HG03108 (cell line): ENCODE measurements around the gene ZNF324.
A peak's percentile ranks its signal among the peaks of the same experiment; 100 is the strongest.
"Not testable (repeated sequence)": the region's sequence is repeated elsewhere in the genome, so short reads cannot be mapped to it uniquely, and the experiment has no call there.

Experiments
- ATAC-seq: cut with Tn5 transposase; IDR thresholded peaks from one replicate; pipeline ENCODE4 v1.9.1; 2021; ENCODE audit warnings: moderate library complexity; ENCODE audit not compliant: unreplicated experiment

Gene ZNF324

GRCh38 chr19:58466760-58467589 lies at the start of gene ZNF324:
Gene ZNF324, plus strand, starts transcription at chr19:58467080. Its CDS starts 2,106 bp downstream, at chr19:58469186.
- ATAC-seq = peak; percentile 91

DNA sequence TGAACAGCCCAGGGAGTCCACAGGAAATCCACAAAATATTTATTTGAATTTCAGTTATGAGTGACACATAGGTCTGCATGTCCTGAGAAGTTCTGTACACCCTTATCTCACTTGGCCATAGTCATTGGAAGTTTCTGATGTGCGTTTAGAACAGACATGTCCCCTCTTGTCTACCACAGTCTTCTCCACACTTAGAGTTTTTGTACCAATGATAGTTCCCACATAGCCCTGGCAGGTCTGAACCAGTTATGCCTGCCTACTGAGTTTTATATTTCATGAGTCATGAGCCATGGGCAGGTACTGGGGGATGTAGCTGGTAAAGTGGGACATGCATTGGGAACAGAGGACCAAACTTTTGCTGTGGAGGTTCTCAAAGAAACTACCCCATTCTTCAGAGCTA lies 38.3 kb upstream of the ZNF324 start:
- no peak for ATAC-seq

- ATAC-seq = no peak
Observed at GRCh38 chr19:58429745-58430144, 37.1 kb upstream of the ZNF324 start.

DNA sequence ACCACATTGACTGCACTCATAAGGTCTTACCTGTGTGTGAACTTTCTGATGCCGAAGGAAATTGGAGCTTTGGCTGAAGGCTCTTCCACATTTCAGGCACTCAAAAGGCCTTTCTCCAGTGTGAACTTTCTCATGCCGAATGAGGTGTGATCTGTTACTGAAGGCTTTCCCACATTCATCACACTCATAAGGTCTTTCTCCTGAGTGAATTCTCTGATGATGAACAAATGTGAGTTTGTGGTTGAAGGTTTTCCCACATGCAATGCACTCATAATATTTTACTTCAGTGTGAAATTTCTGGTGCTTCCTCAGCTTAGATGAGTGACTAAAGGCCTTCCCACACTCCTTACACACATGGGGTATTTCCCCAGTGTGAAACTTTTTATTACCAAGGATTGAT lies 32.7 kb upstream of the ZNF324 start:
- ATAC-seq = no peak

- ATAC-seq = peak; percentile 94
Observed at GRCh38 chr19:58439576-58440554, 27.0 kb upstream of the ZNF324 start, which contains the start of gene ZNF132. Gene ZNF132, minus strand, starts transcription at chr19:58440153. Its CDS starts 332 bp downstream, at chr19:58439821.

- ATAC-seq = no peak
Observed at GRCh38 chr19:58440556-58440955, 26.3 kb upstream of the ZNF324 start.

- not testable (repeated sequence) for ATAC-seq
Observed at GRCh38 chr19:58442986-58443385, 23.9 kb upstream of the ZNF324 start.

DNA sequence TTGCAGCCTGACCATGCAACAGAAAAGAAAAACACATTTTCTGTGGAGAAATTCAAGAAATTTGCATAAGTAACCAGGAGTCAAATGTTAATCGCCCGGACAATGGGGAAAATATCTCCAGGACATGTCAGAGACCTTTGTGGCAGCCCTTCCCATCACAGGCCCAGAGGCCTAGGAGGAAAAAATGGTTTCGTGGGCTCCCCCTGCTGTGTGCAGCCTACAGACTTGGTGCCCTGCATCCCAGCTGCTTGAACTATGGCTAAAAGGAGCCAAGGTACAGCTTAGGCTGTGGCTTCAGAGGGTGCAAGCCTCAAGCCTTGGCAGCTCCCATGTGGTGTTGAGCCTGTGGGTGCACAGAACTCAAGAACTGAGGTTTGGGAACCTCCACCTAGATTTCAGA lies 18.0 kb upstream of the ZNF324 start:
- ATAC-seq = not testable (repeated sequence)

GRCh38 chr19:58449980-58450379 lies 16.9 kb upstream of the ZNF324 start:
- not testable (repeated sequence) for ATAC-seq

GRCh38 chr19:58450856-58451357 lies 16.0 kb upstream of the ZNF324 start:
- no peak for ATAC-seq

- ATAC-seq = peak; percentile 91
Observed at GRCh38 chr19:58451358-58452101, 15.3 kb upstream of the ZNF324 start, which contains the start of gene ZNF324B. Gene ZNF324B, plus strand, starts transcription at chr19:58451622. Its CDS starts 2,080 bp downstream, at chr19:58453702.

- no peak for ATAC-seq
Observed at GRCh38 chr19:58453743-58454142, 13.1 kb upstream of the ZNF324 start.

DNA sequence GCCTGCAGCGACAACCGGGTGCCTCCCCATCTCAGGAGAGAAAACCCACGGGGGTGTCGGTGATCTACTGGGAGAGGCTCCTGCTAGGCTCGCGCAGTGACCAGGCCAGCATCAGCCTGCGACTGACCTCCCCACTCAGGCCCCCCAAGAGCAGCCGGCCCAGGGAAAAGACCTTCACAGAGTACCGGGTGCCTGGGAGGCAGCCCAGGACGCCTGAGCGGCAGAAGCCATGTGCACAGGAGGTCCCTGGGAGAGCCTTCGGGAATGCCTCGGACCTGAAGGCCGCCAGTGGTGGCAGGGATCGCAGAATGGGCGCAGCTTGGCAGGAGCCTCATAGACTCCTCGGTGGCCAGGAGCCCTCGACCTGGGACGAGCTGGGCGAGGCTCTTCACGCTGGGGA lies 11.6 kb upstream of the ZNF324 start:
- no peak for ATAC-seq

DNA sequence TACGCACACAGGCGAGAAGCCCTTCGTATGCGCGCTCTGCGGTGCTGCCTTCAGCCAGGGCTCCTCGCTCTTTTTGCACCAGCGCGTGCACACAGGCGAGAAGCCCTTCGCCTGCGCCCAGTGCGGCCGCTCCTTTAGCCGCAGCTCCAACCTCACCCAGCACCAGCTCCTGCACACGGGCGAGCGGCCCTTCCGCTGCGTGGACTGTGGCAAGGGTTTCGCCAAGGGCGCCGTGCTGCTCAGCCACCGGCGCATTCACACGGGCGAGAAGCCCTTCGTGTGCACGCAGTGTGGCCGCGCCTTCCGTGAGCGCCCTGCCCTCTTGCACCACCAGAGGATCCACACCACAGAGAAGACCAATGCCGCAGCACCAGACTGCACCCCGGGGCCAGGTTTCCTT lies 10.8 kb upstream of the ZNF324 start:
- no peak for ATAC-seq

DNA sequence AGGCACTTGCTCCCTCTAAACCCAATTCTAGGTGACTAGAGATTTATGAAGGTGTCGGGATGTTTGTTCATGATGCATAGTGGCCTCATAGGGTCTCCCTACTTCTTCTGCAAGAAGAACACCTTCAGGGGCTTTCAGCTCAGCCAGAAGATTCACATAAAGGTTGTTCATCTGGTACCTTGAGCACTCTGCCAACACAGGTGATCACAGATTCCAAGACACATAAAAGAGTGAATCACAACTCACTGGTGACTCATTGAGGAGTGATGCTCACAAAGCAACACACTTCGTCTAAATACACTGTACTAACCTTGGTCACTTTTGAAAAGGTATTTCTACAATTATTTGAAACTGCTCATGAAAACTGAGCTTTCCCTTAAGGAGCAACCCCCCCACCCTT lies 6.8 kb upstream of the ZNF324 start:
- ATAC-seq = no peak

DNA sequence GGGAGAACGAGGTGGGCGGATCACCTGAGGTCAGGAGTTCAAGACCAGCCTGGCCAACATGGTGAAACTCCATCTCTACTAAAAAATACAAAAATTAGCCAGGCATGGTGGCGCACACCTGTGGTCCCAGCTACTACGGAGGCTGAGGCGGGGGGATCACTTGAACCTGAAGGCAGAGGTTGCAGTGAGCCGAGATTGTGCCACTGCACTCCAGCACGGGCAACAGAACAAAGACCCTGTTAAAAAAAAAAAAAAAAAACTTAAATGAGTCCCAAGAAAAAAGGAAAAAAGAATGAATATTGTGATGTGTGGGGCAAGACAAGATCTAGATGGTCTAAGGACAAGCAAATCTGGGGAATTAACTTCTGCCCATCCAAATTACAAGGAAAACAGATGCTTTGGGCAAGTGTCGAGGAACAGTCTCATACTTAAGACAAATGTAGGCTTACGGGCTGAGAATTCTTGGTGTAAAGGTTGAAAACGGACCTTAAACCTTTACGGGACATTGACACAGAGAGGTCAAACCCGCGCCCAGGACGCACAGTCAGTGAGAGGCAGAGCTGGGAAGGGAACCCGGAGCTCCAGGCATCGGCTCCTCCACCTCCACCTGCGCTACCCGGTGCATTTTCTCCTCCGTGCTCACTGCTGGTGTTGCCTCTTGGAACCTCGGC lies 656 bp upstream of the ZNF324 start:
- ATAC-seq = peak; percentile 7

GRCh38 chr19:58468216-58468839 lies 1.4 kb downstream of the ZNF324 start:
- ATAC-seq = no peak

GRCh38 chr19:58469241-58470013 lies 2.5 kb downstream of the ZNF324 start:
- no peak for ATAC-seq
